Spleen (tissue), 7 donors: ENCODE results near the gene FGG.

Experiments used
- CTCF ChIP-seq, 11 experiments: fragments of 200-600 bp in 7 of 11; fragments of 450-650 bp in 4 of 11; sonication (generic) in 4 of 11; IDR thresholded peaks in 8 of 11; conservative IDR thresholded peaks in 3 of 11; 1 replicate in 7 of 11; 2 replicates in 4 of 11; pipeline versions ENCODE4 v1.4.0 to v1.8.0; 2016 to 2021; ENCODE audit warnings: antibody characterized with exemption in 11 of 11, inconsistent platforms in 4 of 11, mild to moderate bottlenecking in 1 of 11
- POLR2AphosphoS5 ChIP-seq, 3 donors: sonication (generic); formaldehyde crosslinking; IDR thresholded peaks; one replicate each; pipeline ENCODE4 v1.5.1; 2017; ENCODE audit warnings: antibody characterized with exemption in 3 of 3
- donor health status: DM: no; HTN: no; CAD: no; lungs with moderate emphysema.
- donor health status: DM: no; HTN: no; CAD: no.
- donor health status: DM: no; HTN: no; CAD: no.

DNA sequence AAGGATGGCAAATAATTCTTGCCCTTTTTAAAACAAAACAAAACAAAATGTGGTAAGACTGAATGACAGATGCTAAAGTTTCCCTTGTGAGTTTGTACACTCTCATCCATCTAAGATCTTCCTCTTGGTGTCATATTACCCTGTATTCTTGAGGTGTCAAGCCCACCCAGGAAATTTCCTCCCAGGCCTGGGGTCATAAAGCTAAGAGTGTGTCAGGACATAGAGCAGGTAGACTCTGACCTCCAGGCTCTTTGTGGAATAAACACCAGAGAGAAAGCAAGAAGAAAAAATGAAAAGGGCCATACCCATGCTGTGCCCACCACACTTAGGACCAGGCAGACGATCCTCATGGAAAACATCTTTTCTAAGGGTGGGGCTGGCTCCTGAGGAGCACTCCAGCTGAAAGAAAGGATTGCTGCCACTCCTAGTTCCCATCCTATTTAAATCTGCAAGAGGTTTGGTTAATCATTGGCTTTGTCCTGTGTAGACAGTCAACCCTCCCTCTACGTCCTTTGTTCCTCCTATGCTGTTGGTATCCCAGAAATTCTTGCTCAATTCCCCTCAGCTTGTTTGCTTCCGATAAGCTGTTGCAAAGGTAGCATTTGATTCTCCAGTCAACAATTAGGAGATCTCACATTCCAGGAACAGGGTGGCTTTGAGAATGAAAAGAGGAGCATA lies 22.0 kb downstream of the FGG start, which contains the start of gene FGA:
- no peak for TF ChIP-seq CTCF (IDR thresholded peaks at IDR 0.05 in 8 of 11, conservative IDR thresholded peaks at IDR 0.05 in 3 of 11)
- TF ChIP-seq POLR2AphosphoS5 (IDR thresholded peaks at IDR 0.05) = no peak
